ENCODE data around the gene MLLT6. TPM values are rescaled to one million over a fixed set of nuclear protein-coding genes. Genes with fewer than 3 reads are reported as not detected.

The MLLT6 gene
- total RNA-seq, 4 donors from 2014 or later = 48.2 to 76.8 (median 56.3) TPM

DNA sequence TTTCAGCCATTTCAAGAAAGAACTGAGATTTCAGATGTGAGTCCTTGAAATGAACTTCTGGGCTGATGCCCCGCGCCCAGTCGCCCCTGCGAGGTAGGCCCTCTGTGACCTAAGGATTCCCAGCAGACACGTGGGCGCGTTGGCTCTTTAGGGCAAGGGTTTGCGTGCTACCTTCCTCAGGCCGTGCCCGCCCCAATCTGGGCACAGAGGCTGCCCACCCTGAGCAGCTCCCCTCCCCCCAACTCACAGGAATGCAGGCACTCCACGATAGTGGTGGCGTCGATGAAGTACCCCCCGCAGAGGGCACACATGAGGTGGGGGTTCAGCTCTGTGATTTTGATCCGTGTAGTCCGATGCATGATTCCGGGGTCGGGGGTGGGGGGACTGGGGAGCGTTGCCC, 35.0 kb downstream of the MLLT6 start:
- in situ Hi-C loops (cut with MboI; ENCODE audit: low sequenced_read_pairs in 4 of 4) = no loop called here
- Histone ChIP-seq H3K4me1 (peaks cover 24 to 28% of the 10 kb centered on the region in 2 donors), H3K9me3 (no peaks in the 10 kb centered on the region), H3K27me3 (no peaks in the 10 kb centered on the region), H3K36me3 (no peaks in the 10 kb centered on the region), H3K4me3 (no peak overlapping the region), H3K27ac (no peak overlapping the region)
- TF ChIP-seq POLR2A (IDR thresholded peaks at IDR 0.05) = no peak
- TF ChIP-seq, protein P1, sequence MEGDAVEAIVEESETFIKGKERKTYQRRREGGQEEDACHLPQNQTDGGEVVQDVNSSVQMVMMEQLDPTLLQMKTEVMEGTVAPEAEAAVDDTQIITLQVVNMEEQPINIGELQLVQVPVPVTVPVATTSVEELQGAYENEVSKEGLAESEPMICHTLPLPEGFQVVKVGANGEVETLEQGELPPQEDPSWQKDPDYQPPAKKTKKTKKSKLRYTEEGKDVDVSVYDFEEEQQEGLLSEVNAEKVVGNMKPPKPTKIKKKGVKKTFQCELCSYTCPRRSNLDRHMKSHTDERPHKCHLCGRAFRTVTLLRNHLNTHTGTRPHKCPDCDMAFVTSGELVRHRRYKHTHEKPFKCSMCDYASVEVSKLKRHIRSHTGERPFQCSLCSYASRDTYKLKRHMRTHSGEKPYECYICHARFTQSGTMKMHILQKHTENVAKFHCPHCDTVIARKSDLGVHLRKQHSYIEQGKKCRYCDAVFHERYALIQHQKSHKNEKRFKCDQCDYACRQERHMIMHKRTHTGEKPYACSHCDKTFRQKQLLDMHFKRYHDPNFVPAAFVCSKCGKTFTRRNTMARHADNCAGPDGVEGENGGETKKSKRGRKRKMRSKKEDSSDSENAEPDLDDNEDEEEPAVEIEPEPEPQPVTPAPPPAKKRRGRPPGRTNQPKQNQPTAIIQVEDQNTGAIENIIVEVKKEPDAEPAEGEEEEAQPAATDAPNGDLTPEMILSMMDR (IDR thresholded peaks at IDR 0.05 in 4 of 5, conservative IDR thresholded peaks at IDR 0.05 in 1 of 5) = no peak
- DNase-seq (no peak), ATAC-seq (no peak)
- intact Hi-C loops (cut with DNase I; ENCODE audit: low total_unique reads) = no loop called here

DNA sequence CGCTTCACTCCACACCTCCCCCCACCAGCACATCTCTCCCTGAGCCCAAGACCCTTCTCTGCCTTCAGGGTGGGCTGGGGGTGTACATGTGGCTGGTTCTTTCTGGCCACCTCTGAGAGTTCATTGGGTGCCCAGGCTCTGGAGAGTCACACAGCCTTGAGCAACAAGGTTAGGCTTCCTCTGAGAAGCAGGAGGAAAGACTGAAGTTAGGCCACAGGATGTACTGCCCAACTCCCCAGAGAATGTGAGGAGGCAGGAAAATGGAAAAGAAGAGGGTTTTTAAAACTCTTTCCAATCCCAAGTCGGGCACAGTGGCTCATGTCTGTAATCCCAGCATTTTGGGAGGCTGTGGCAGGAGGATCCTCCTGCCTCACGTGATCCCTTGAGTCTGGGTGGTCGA, 35.7 kb downstream of the MLLT6 start:
- intact Hi-C loops (cut with DNase I; ENCODE audit: low total_unique reads) (no loop called here), in situ Hi-C loops (cut with MboI; ENCODE audit: low sequenced_read_pairs in 4 of 4) (no loop called here)
- no peak for DNase-seq
- no peak for ATAC-seq
- Histone ChIP-seq H3K36me3 (no peaks in the 10 kb centered on the region), H3K27ac (no peak overlapping the region), H3K4me1 (peaks cover 18 to 20% of the 10 kb centered on the region in 2 donors), H3K9me3 (no peaks in the 10 kb centered on the region), H3K27me3 (no peaks in the 10 kb centered on the region), H3K4me3 (no peak overlapping the region)
- TF ChIP-seq, protein P1 (IDR thresholded peaks at IDR 0.05 in 4 of 5, conservative IDR thresholded peaks at IDR 0.05 in 1 of 5) = no peak
- no peak for TF ChIP-seq POLR2A (IDR thresholded peaks at IDR 0.05)

DNA sequence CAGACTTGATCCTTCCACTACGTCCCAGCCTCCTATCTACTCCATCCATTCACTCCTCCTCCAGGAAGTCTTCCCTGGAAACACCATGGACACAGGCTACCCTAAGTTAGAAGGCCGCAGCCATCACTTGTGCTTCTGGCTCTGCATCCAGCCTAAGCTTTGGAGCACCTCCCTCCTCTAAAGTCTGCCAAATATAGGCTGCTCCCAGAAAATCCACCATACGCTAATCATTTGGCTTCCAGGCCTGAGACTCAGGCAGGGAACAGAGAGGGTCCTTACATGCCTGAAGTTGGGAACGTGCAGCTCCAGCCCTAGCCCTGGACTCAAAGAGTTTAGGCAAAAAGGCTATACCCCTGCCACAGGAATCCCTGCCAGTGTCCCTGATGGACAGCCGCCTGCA, 36.4 kb downstream of the MLLT6 start:
- no peak for TF ChIP-seq POLR2A (IDR thresholded peaks at IDR 0.05)
- TF ChIP-seq, protein P1 (IDR thresholded peaks at IDR 0.05 in 4 of 5, conservative IDR thresholded peaks at IDR 0.05 in 1 of 5) = no peak
- H3K4me1 ChIP-seq = peaks cover 18 to 24% of the 10 kb centered on the region in 2 donors
- peak overlapping the region in 3 of 4 donors; percentile 50 to 70 (median 53) for H3K27ac ChIP-seq
- ATAC-seq = no peak
- DNase-seq = no peak
- no peaks in the 10 kb centered on the region for H3K36me3 ChIP-seq
- H3K27me3 ChIP-seq = peaks cover 0 to 2% (median 0%) of the 10 kb centered on the region in 3 donors
- intact Hi-C loops (cut with DNase I; ENCODE audit: low total_unique reads) = no loop called here
- in situ Hi-C loops (cut with MboI; ENCODE audit: low sequenced_read_pairs in 4 of 4) = no loop called here
- H3K9me3 ChIP-seq = no peaks in the 10 kb centered on the region
- H3K4me3 ChIP-seq = no peak overlapping the region

DNA sequence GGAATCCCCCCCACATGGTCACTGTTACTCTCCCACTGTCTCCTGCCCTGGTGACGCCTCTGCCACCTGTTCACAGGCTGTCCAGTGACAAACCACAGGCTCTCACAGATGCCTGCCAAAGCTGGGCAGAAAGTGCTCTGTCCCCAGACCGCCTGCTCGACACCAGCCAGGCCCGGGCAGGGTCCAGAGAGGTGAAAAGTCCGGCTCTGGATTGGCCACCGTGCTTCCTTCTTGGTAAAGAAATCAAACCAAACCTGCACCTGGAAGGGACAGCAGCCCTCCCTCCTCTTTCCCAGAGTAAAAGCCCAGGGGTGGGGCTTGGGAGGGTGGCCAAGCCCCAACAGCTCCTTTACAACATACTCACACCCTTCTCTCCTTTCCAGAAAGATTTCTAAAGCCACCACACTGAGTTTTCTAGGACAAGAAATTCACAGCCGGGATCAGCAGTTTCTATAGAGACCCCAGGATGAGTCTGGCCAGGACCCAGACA, 36.9 kb downstream of the MLLT6 start:
- TF ChIP-seq POLR2A (IDR thresholded peaks at IDR 0.05) = peak in 1 of 2 donors; percentile 28
- TF ChIP-seq, protein P1 (IDR thresholded peaks at IDR 0.05 in 4 of 5, conservative IDR thresholded peaks at IDR 0.05 in 1 of 5) = no peak
- in situ Hi-C loops (cut with MboI; ENCODE audit: low sequenced_read_pairs in 4 of 4) = no loop called here
- peaks cover 18 to 27% of the 10 kb centered on the region in 2 donors for H3K4me1 ChIP-seq
- intact Hi-C loops (cut with DNase I; ENCODE audit: low total_unique reads) = no loop called here
- no peak overlapping the region for H3K4me3 ChIP-seq
- peaks cover 0 to 7% (median 4%) of the 10 kb centered on the region in 3 donors for H3K27me3 ChIP-seq
- DNase-seq = peak; percentile 54 to 63
- peak overlapping the region; percentile 50 to 70 (median 60) for H3K27ac ChIP-seq
- ATAC-seq = peak; percentile 76 to 79
- no peaks in the 10 kb centered on the region for H3K36me3 ChIP-seq
- no peaks in the 10 kb centered on the region for H3K9me3 ChIP-seq

Data from gastrocnemius medialis (tissue), 4 donors.